Aorta (tissue), 5 donors: ENCODE results near the gene PLA2G1B. TPM values are rescaled to one million over a fixed set of nuclear protein-coding genes. Genes with fewer than 3 reads are reported as not detected.
"Not testable (repeated sequence)": the region's sequence is repeated elsewhere in the genome, so short reads cannot be mapped to it uniquely, and the experiment has no call there.

Experiments used
- ATAC-seq: fragments of 200-7000 bp; cut with Tn5 transposase; one replicate; pipeline ENCODE4 v1.9.1; 2022; ENCODE audit warnings: moderate library complexity; ENCODE audit not compliant: low FRiP score
- DNase-seq, 2 donors: peaks; one replicate each; pipeline ENCODE4 v3.0.0-alpha.2; 2020
- H3K27ac ChIP-seq, 2 donors: one replicate each; pipeline ENCODE4 v1.5.1; 2013; ENCODE audit warnings: low read length in 2 of 2, mild to moderate bottlenecking in 2 of 2, moderate library complexity in 2 of 2, control low read depth in 1 of 2, inconsistent platforms in 1 of 2, low read depth in 1 of 2
- H3K27me3 ChIP-seq, 2 donors: one replicate each; pipeline ENCODE4 v1.6.1; 2013; ENCODE audit warnings: control low read depth in 1 of 2, low read length in 1 of 2, mild to moderate bottlenecking in 1 of 2, moderate library complexity in 1 of 2; ENCODE audit not compliant: insufficient read depth in 2 of 2, control insufficient read depth in 1 of 2
- H3K36me3 ChIP-seq, 2 donors: one replicate each; pipeline ENCODE4 v1.6.1; 2013; ENCODE audit warnings: control low read depth in 1 of 2, low read length in 1 of 2, mild to moderate bottlenecking in 1 of 2; ENCODE audit not compliant: insufficient read depth in 2 of 2, control insufficient read depth in 1 of 2
- H3K4me1 ChIP-seq, 2 donors: one replicate each; pipeline ENCODE4 v1.6.1; 2013; ENCODE audit warnings: low read length in 2 of 2, control low read depth in 1 of 2, mild to moderate bottlenecking in 1 of 2, moderate library complexity in 1 of 2; ENCODE audit not compliant: insufficient read depth in 2 of 2, control insufficient read depth in 1 of 2
- H3K4me3 ChIP-seq, 2 donors: one replicate each; pipeline ENCODE4 v1.5.1; 2013; ENCODE audit warnings: low read length in 2 of 2, control low read depth in 1 of 2, mild to moderate bottlenecking in 1 of 2
- H3K9me3 ChIP-seq: one replicate; pipeline ENCODE4 v1.6.1; 2013; ENCODE audit warnings: mild to moderate bottlenecking, low read length; ENCODE audit not compliant: control insufficient read depth
- WGBS, 2 donors: extraction: QIAGEN DNeasy Blood & Tissue Kit; methylation state at CpG; one replicate each; pipeline ENCODE4 v1.1.7; 2013; 5-methylcytosine and 5-hydroxymethylcytosine counted together
- intact Hi-C, 2 donors: fragments of 100-400 bp; cut with DNase I; formaldehyde crosslinking; loops; one replicate each; pipeline versions ENCODE4 v1.14.2 to v1.15.0; 2022
- polyA plus RNA-seq, 2 donors: library from polyadenylated mRNA; stranded (reverse); fragments of 200-250 nt; gene quantifications; one replicate each; pipeline ENCODE4 v1.2.3, GENCODE V29; 2013
- total RNA-seq, 2 donors: library from RNA; stranded (reverse); fragmentation: NEBNext Ultra II Directional; extraction: Animal tissue kit (Norgen Biotek cat#: 25700); gene quantifications; one replicate each; pipeline ENCODE4 v1.2.1, GENCODE V29; 2021
- donor health status: healthy with polysubstance abuse.
- donor health status: Bipolar disorder and iron deficiency.
- donor health status: DM: no; HTN: no; CAD: no.
- donor health status: DM: no; HTN: no; CAD: no.
- donor health status: DM: yes; HTN: yes; CAD: no.

PLA2G1B gene
- total and polyA plus RNA-seq, 4 donors = 0.91 to 3.9 (median 1.6) TPM

DNA sequence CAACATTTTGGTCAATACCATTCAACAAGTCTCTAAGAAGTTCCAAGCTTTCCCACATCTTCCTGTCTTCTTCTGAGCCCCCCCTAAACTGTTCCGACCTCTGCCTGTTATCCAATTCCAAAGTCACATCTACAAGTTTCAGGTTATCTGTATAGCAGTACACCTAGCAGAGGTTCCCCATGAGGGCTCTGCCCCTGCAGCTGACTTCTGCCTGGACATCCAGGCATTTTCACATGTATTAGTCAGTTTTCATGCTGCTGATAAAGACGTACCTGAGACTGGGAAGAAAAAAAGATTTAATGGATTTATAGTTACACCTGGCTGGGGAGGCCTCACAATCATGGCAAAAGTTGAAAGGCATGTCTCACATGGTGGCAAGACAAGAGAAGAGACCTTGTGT lies 10.2 kb upstream of the PLA2G1B start:
- H3K4me1 ChIP-seq = no peaks in the 10 kb centered on the region
- no peak overlapping the region for H3K4me3 ChIP-seq
- no peaks in the 10 kb centered on the region for H3K9me3 ChIP-seq
- no peaks in the 10 kb centered on the region for H3K27me3 ChIP-seq
- H3K27ac ChIP-seq = no peak overlapping the region
- ATAC-seq (no peak), DNase-seq (no peak)
- H3K36me3 ChIP-seq = no peaks in the 10 kb centered on the region
- intact Hi-C loops = loop anchor here in 1 of 2 donors (10.0 kb wide), 1 partner anchor 777 kb away; no protein-coding TSS in a partner anchor
- WGBS, 2 donors = 90 to 91% methylated on average over 2 of the region's 2 CpGs

DNA sequence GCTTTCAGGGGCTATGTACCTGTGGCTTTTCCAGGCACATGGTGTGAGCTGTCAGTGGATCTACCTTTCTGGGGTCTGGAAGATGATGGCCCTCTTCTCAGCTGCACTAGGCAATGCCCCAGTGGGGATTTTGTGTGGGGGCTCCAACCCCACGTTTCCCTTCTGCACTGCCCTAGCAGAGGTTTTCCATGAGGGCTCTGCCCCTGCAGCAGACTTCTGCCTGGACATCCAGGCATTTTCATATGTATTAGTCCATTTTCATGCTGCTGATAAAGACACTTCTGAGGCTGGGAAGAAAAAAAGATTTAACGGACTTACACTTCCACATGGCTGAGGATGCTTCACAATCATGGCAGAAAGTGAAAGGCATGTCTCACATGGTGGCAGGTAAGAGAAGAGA lies 8.8 kb upstream of the PLA2G1B start:
- intact Hi-C loops = loop anchor here in 1 of 2 donors (10.0 kb wide), 1 partner anchor 778 kb away; no protein-coding TSS in a partner anchor
- ATAC-seq = not testable (repeated sequence)

DNA sequence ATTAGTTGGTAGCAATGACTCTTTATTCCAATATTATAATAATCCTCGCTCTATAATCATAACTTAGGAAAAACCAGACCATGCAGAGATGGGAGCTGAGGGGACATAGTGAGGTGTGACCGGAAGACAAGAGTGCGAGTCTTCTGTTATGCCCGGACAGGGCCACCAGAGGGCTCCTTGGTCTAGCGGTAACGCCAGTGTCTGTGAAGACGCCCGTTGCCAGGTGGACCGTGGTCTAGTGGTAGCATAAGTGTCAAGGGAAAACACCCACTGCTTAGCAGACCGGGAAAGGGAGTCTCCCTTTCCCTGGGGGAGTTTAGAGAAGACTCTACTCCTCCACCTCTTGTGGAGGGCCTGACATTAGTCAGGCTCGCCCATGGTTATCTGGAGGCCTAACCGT lies 7.9 kb upstream of the PLA2G1B start:
- not testable (repeated sequence) for ATAC-seq, H3K36me3 ChIP-seq, H3K9me3 ChIP-seq, H3K27ac ChIP-seq, H3K27me3 ChIP-seq, H3K4me1 ChIP-seq, H3K4me3 ChIP-seq
- intact Hi-C loops = loop anchor here in 1 of 2 donors (10.0 kb wide), 1 partner anchor 779 kb away; no protein-coding TSS in a partner anchor
- DNase-seq = peak; percentile 64 to 86
- 16 to 17% methylated on average over 12 of the region's 12 CpGs for WGBS, 2 donors

More for the DNA sequence above, 8.8 kb upstream of the PLA2G1B start:
- not testable (repeated sequence) for H3K9me3 ChIP-seq, H3K4me1 ChIP-seq, H3K36me3 ChIP-seq, H3K4me3 ChIP-seq, H3K27ac ChIP-seq, H3K27me3 ChIP-seq, DNase-seq
- 92 to 98% methylated on average over 2 of the region's 2 CpGs for WGBS, 2 donors

DNA sequence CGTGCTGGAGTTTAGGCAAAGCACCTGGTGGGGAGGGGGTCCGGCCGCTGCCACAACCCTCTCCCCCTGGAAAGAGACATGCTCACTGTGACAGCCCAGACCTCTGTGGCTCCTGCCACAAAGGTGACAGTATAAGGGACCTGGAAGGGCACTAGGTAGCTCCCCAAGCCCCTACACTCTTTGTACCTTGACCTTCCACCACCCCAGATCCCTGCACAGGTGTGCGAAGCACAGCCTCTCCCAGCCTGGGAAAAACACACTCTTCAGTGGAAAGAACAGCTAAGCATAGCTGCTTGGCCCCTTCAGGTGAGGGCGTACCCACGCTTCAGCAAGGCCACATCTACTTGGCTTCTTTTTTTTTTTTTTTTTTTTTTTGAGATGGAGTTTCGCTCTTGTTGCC lies 4.9 kb upstream of the PLA2G1B start:
- Histone ChIP-seq H3K36me3 (no peaks in the 10 kb centered on the region), H3K27me3 (no peaks in the 10 kb centered on the region), H3K9me3 (no peaks in the 10 kb centered on the region), H3K27ac (no peak overlapping the region), H3K4me3 (no peak overlapping the region), H3K4me1 (no peaks in the 10 kb centered on the region)
- intact Hi-C loops = loop anchor here in 1 of 2 donors (10.0 kb wide), 1 partner anchor 782 kb away; no protein-coding TSS in a partner anchor
- DNase-seq = no peak
- WGBS, 2 donors = 84 to 91% methylated on average over 6 to 7 of the region's 7 CpGs
- ATAC-seq = no peak

DNA sequence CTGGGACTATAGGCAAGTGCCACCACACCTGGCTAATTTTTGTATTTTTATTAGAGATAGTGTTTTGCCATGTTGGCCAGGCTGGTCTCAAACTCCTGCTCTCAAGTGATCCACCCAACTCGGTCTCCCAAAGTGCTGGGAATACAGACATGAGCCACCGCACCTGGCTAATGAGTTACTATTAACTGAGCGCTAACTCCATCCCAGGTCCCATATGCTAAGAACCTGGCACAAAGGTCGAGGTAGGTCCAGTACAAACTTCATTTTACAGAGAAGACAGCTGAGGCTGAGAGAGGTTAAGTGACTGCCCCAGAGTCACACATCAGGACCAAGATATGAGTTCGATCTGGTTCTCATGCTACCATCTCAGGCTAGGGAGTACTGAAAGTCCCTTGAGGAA lies 4.5 kb upstream of the PLA2G1B start:
- Histone ChIP-seq H3K4me3 (no peak overlapping the region), H3K27ac (no peak overlapping the region), H3K4me1 (no peaks in the 10 kb centered on the region), H3K9me3 (no peaks in the 10 kb centered on the region), H3K27me3 (no peaks in the 10 kb centered on the region), H3K36me3 (no peaks in the 10 kb centered on the region)
- intact Hi-C loops = loop anchor here in 1 of 2 donors (10.0 kb wide), 1 partner anchor 783 kb away; no protein-coding TSS in a partner anchor
- DNase-seq = no peak
- WGBS, 2 donors = 85% methylated on average over 5 of the region's 5 CpGs
- ATAC-seq = no peak

DNA sequence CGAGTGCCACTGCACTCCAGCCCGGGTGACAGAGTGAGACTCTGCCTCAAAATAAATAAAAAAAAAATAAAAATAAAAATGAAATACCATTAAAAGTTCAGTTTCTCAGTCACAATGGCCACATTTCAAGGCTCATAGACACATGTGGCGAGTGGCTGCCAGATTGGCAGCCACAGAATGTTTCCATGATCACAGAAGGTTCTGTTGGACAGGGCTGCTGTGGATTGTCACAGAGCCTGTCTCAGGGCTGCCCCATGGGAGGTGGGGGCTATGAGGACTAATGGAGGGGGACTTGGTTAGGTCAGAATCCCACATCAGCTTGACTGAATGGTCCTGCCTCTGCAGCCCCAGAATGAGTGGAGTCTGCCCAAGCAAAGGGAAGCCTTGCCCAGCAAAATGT lies 3.8 kb upstream of the PLA2G1B start:
- no peak overlapping the region for H3K4me3 ChIP-seq
- H3K27me3 ChIP-seq = no peaks in the 10 kb centered on the region
- H3K36me3 ChIP-seq = no peaks in the 10 kb centered on the region
- no peak overlapping the region for H3K27ac ChIP-seq
- ATAC-seq = no peak
- intact Hi-C loops = loop anchor here in 1 of 2 donors (10.0 kb wide), 1 partner anchor 783 kb away; no protein-coding TSS in a partner anchor
- no peak for DNase-seq
- no peaks in the 10 kb centered on the region for H3K9me3 ChIP-seq
- 8 to 17% methylated on average over 3 of the region's 3 CpGs for WGBS, 2 donors
- H3K4me1 ChIP-seq = no peaks in the 10 kb centered on the region

DNA sequence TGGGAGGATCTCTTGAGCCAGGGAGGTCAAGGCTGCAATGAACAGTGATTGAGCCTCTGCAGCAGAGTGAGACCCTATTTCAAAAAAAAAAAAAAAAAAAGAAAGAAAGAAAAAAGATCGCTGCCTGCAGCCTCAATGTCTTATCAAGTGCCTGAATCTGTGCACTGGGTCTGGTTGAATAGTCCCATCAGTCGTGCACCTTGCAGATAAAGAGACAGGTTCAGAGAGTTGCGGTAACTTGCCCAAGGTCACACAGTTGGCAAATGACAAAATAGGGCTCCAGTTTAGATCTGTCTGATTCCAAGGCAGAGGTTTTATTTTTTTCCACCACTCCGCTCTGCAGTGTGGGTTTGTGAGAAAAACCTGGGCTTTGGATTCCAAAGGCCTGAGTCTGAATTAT lies 649 bp upstream of the PLA2G1B start:
- no peaks in the 10 kb centered on the region for H3K27me3 ChIP-seq
- no peak overlapping the region for H3K4me3 ChIP-seq
- DNase-seq (no peak), ATAC-seq (no peak)
- no peaks in the 10 kb centered on the region for H3K36me3 ChIP-seq
- no peaks in the 10 kb centered on the region for H3K9me3 ChIP-seq
- 87 to 95% methylated on average over 4 of the region's 4 CpGs for WGBS, 2 donors
- no peak overlapping the region for H3K27ac ChIP-seq
- intact Hi-C loops = loop anchor here (5.0 to 10.0 kb wide), 2 partner anchors 104 to 107 kb away; partner anchors contain the start of gene COX6A1 (in 1 of the 2)
- no peaks in the 10 kb centered on the region for H3K4me1 ChIP-seq

DNA sequence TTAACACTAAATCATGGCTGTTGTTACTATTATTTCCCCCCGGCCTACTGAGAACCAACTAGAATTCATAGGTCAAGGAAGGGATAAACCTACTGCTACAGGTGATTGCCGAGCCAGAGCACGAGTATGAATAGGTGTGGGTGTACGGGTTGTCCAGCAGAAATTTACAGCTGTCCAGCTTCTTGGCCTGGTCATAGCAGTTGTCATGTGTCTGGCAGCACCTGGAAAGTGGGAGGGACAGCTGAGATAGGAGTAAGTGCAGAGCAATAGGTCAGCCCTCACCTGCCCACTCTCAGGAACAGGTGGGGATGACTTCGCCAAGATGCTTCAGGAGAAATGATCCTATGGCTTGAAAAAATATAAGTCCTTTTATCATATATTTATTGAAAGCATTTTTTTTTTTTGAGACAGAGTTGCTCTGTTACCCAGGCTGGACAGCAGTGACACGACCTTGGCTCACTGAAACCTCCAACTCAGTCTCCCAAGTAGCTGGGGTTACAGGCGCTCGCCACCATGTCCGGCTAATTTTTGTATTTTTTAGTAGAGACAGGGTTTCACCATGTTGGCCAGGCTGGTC lies 2.6 kb downstream of the PLA2G1B start:
- DNase-seq (no peak), ATAC-seq (no peak)
- Histone ChIP-seq H3K36me3 (no peaks in the 10 kb centered on the region), H3K27ac (no peak overlapping the region), H3K4me3 (no peak overlapping the region), H3K9me3 (no peaks in the 10 kb centered on the region), H3K27me3 (no peaks in the 10 kb centered on the region), H3K4me1 (no peaks in the 10 kb centered on the region)
- WGBS, 2 donors = 53 to 60% methylated on average over 9 of the region's 9 CpGs
- intact Hi-C loops = loop anchor here (5.0 to 10.0 kb wide), 2 partner anchors 107 to 110 kb away; partner anchors contain the start of gene COX6A1 (in 1 of the 2)

DNA sequence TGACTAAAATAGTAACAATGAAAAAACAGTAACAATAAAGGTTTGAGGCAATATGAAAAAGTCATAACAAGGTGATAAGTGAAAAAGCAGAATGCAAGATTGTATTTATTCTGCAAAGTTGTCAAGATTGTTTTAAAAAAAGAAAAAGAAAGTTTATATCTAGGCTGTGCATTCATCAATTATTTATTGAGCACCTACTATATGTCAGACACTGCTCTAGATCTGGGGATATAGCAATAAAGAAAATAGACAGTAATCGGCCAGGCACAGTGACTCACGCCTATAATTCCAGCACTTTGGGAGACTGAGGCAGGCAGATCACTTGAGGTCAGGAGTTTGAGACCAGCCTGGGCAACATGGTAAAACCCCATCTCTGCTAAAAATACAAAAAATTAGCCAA lies 3.8 kb downstream of the PLA2G1B start:
- no peak overlapping the region for H3K27ac ChIP-seq
- intact Hi-C loops = loop anchor here in 1 of 2 donors (10.0 kb wide), 1 partner anchor 111 kb away; the partner anchor contains the start of gene COX6A1
- no peak for DNase-seq
- no peaks in the 10 kb centered on the region for H3K36me3 ChIP-seq
- H3K4me1 ChIP-seq = no peaks in the 10 kb centered on the region
- no peak for ATAC-seq
- H3K27me3 ChIP-seq = no peaks in the 10 kb centered on the region
- no peak overlapping the region for H3K4me3 ChIP-seq
- 89% methylated on average over 2 of the region's 2 CpGs for WGBS, 2 donors
- no peaks in the 10 kb centered on the region for H3K9me3 ChIP-seq
